ENCODE results near the gene HOXC13.

GRCh38 chr12:53950437-53950773, 11.8 kb downstream of the HOXC13 start:
- TF ChIP-seq ZNF124 (CRISPR knock-in tag; IDR thresholded peaks at IDR 0.05) (no peak), ZNF18 (CRISPR knock-in tag; IDR thresholded peaks at IDR 0.05; ENCODE audit: insufficient replicate concordance) (no peak), CBFB (CRISPR knock-in tag; IDR thresholded peaks at IDR 0.05) (no peak), JUNB (CRISPR knock-in tag; IDR thresholded peaks at IDR 0.05; ENCODE audit: borderline replicate concordance) (no peak), ARNT2 (CRISPR knock-in tag; IDR thresholded peaks at IDR 0.05; ENCODE audit: low read depth) (no peak), SNRNP70 (IDR thresholded peaks at IDR 0.05; ENCODE audit: low read depth, low read length) (no peak), NR3C1 (CRISPR knock-in tag; IDR thresholded peaks at IDR 0.05) (no peak), TOPORS (CRISPR knock-in tag; IDR thresholded peaks at IDR 0.05) (no peak), EP300 (IDR thresholded peaks at IDR 0.05; ENCODE audit: low read depth in 2 of 2, low read length in 2 of 2) (no peak), EP300 (CRISPR knock-in tag; IDR thresholded peaks at IDR 0.05; ENCODE audit: borderline replicate concordance) (no peak), YEATS4 (CRISPR knock-in tag; IDR thresholded peaks at IDR 0.05; ENCODE audit: borderline replicate concordance) (no peak)
- TF ChIP-seq, protein P1, sequence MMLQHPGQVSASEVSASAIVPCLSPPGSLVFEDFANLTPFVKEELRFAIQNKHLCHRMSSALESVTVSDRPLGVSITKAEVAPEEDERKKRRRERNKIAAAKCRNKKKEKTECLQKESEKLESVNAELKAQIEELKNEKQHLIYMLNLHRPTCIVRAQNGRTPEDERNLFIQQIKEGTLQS (CRISPR knock-in tag; IDR thresholded peaks at IDR 0.05) = no peak
- TF ChIP-seq, protein P2, sequence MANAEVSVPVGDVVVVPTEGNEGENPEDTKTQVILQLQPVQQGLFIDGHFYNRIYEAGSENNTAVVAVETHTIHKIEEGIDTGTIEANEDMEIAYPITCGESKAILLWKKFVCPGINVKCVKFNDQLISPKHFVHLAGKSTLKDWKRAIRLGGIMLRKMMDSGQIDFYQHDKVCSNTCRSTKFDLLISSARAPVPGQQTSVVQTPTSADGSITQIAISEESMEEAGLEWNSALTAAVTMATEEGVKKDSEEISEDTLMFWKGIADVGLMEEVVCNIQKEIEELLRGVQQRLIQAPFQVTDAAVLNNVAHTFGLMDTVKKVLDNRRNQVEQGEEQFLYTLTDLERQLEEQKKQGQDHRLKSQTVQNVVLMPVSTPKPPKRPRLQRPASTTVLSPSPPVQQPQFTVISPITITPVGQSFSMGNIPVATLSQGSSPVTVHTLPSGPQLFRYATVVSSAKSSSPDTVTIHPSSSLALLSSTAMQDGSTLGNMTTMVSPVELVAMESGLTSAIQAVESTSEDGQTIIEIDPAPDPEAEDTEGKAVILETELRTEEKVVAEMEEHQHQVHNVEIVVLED (CRISPR knock-in tag; IDR thresholded peaks at IDR 0.05; ENCODE audit: borderline replicate concordance) = no peak

Measured in HepG2 (cell line).